GM23338 (cell line): ENCODE data around the gene LRRC30. TPM values are rescaled to one million over a fixed set of nuclear protein-coding genes. Genes with fewer than 3 reads are reported as not detected.

ENCODE experiments used
- ATAC-seq: fragments of 200-7000 bp; cut with Tn5 transposase; 3 replicates; pipeline ENCODE4 v1.9.1; 2020
- DNase-seq: peaks from one replicate; pipeline ENCODE4 v3.0.0-alpha.2; 2015; ENCODE audit warnings: low spot score
- H2AFZ ChIP-seq: fragments of 200-600 bp; sonication (generic); 2 replicates; pipeline ENCODE4 v1.8.0; 2016; ENCODE audit warnings: antibody characterized with exemption, mild to moderate bottlenecking, moderate library complexity
- H3F3A ChIP-seq: fragments of 200-600 bp; sonication (generic); replicated peaks from 2 replicates; pipeline ENCODE4 v1.8.0; 2017; ENCODE audit warnings: antibody characterized with exemption, mixed run types, low read depth
- H3K27ac ChIP-seq: fragments of 200-600 bp; sonication (generic); 2 replicates; pipeline ENCODE4 v1.6.1; 2016; ENCODE audit warnings: low read depth
- H3K27me3 ChIP-seq: fragments of 200-600 bp; sonication (generic); 2 replicates; pipeline ENCODE4 v1.8.0; 2016; ENCODE audit warnings: mild to moderate bottlenecking, mixed run types, moderate library complexity; ENCODE audit not compliant: insufficient read depth
- H3K36me3 ChIP-seq: fragments of 200-600 bp; sonication (generic); 2 replicates; pipeline ENCODE4 v1.8.0; 2016; ENCODE audit warnings: mild to moderate bottlenecking; ENCODE audit not compliant: insufficient read depth
- H3K4me1 ChIP-seq: fragments of 200-600 bp; sonication (generic); 2 replicates; pipeline ENCODE4 v1.8.0; 2016; ENCODE audit warnings: mild to moderate bottlenecking, moderate library complexity; ENCODE audit not compliant: insufficient read depth
- H3K4me2 ChIP-seq: fragments of 200-600 bp; sonication (generic); 2 replicates; pipeline ENCODE4 v1.7.1; 2017; ENCODE audit warnings: mixed run types
- H3K4me3 ChIP-seq: fragments of 200-600 bp; sonication (generic); 2 replicates; pipeline ENCODE4 v1.6.1; 2016; ENCODE audit warnings: mixed run types
- H3K79me2 ChIP-seq: fragments of 200-600 bp; sonication (generic); replicated peaks from 2 replicates; pipeline ENCODE4 v1.8.0; 2017; ENCODE audit warnings: mild to moderate bottlenecking; ENCODE audit not compliant: insufficient read depth
- H3K9me2 ChIP-seq: fragments of 200-600 bp; sonication (generic); 2 replicates; pipeline ENCODE4 v1.8.0; 2017; ENCODE audit not compliant: insufficient read depth
- H4K20me1 ChIP-seq: fragments of 200-600 bp; sonication (generic); replicated peaks from 2 replicates; pipeline ENCODE4 v1.8.0; 2017; ENCODE audit warnings: mild to moderate bottlenecking; ENCODE audit not compliant: insufficient read depth
- H3K27ac Mint-ChIP-seq: 2 replicates; pipeline ENCODE4 v1.8.0; 2020; ENCODE audit warnings: inconsistent platforms, mild to moderate bottlenecking, moderate library complexity, mixed read lengths
- H3K27me3 Mint-ChIP-seq: 3 replicates; pipeline ENCODE4 v1.8.0; 2022; ENCODE audit warnings: low read depth, mild to moderate bottlenecking, moderate library complexity, mixed read lengths, inconsistent platforms; ENCODE audit not compliant: insufficient read depth, poor library complexity
- H3K36me3 Mint-ChIP-seq: 3 replicates; pipeline ENCODE4 v1.8.0; 2021; ENCODE audit warnings: low read depth, mild to moderate bottlenecking, inconsistent platforms, moderate library complexity, mixed read lengths
- H3K4me1 Mint-ChIP-seq: 3 replicates; pipeline ENCODE4 v1.8.0; 2020; ENCODE audit warnings: mild to moderate bottlenecking, inconsistent platforms, mixed read lengths
- H3K4me3 Mint-ChIP-seq: 3 replicates; pipeline ENCODE4 v1.8.0; 2021; ENCODE audit warnings: moderate library complexity, mild to moderate bottlenecking, inconsistent platforms, mixed read lengths
- H3K9me3 Mint-ChIP-seq: 3 replicates; pipeline ENCODE4 v1.8.0; 2020; ENCODE audit warnings: moderate library complexity, mild to moderate bottlenecking, inconsistent platforms, mixed read lengths
- CREB1 ChIP-seq: fragments of 250-450 bp; sonication (Bioruptor Pico); IDR thresholded peaks from 2 replicates; pipeline ENCODE4 v1.5.0; 2020; ENCODE audit warnings: low read depth, mild to moderate bottlenecking, moderate library complexity
- EZH2 ChIP-seq: fragments of 200-600 bp; sonication (generic); IDR thresholded peaks from one replicate; pipeline ENCODE4 v1.8.0; 2017; ENCODE audit warnings: antibody characterized with exemption, mild to moderate bottlenecking, low read depth; ENCODE audit not compliant: unreplicated experiment
- POLR2AphosphoS5 ChIP-seq: IDR thresholded peaks from 2 replicates; pipeline ENCODE4 v1.6.1; 2016; ENCODE audit warnings: antibody characterized with exemption, low read depth
- STAT1 ChIP-seq: IDR thresholded peaks from one replicate; pipeline ENCODE4 v1.6.1; 2016; ENCODE audit warnings: antibody characterized with exemption; ENCODE audit not compliant: unreplicated experiment
- ZNF331 ChIP-seq: fragments of 250-450 bp; sonication (Bioruptor Pico); IDR thresholded peaks from 2 replicates; pipeline ENCODE4 v1.5.0; 2020; ENCODE audit warnings: low read depth, mild to moderate bottlenecking, moderate library complexity
- polyA plus RNA-seq: library from polyadenylated mRNA; unstranded; fragments of >200 nt; fragmentation: Nextera tagmentation; extraction: Ambion mirVana; gene quantifications from 2 replicates; pipeline ENCODE4 v1.2.1, GENCODE V29; 2016
- total RNA-seq: library from RNA; depleted of rRNA; stranded (reverse); fragments of >200 nt; shearing (Covaris generic); gene quantifications from 2 replicates; pipeline ENCODE4 v1.2.3, GENCODE V29; 2014
- TF ChIP-seq, protein P1 (sequence below), 2 experiments: fragments of 200-600 bp in 1 of 2; sonication (generic) in 1 of 2; conservative IDR thresholded peaks; 2 replicates each; pipeline versions ENCODE4 v1.5.1 to v1.6.1; 2016 to 2017; ENCODE audit warnings: antibody characterized with exemption in 2 of 2, low read depth in 2 of 2, mild to moderate bottlenecking in 2 of 2, moderate library complexity in 1 of 2
- TF ChIP-seq, protein P2 (sequence below): IDR thresholded peaks from 2 replicates; pipeline ENCODE4 v1.6.1; 2016; ENCODE audit warnings: antibody characterized with exemption
- TF ChIP-seq, protein P3 (sequence below): IDR thresholded peaks from one replicate; pipeline ENCODE4 v1.6.1; 2018; ENCODE audit warnings: antibody characterized with exemption; ENCODE audit not compliant: unreplicated experiment

The LRRC30 gene
- total and polyA plus RNA-seq, 2 experiments from 2014 or later: not detected

DNA sequence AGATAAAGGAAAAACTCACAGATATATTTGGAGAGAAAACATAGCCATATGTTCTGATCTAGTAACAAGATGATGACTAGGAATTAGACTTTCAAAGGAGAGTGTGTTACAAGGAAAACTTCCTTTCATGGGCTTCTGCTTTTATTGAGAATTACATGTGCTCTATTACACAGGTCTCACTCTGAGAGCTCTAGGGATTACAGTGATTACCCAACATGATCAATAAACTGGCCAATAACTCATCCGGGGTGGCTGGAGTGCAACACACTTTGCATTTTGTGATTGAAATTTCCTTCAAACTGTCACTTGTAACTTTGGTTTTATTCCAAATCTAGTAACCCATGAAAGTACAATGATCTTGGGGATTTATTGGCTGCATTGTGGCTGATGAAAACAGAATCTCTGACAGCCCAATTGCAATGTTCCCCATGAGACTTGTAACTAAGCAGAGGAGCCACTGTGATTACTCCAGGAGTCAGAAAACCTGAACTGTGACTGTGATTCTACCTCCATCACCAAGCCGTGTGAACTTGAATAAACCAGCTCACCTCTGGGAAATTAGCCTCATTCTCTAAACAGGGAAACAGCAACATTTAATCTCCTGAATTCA lies 40.2 kb upstream of the LRRC30 start (continued):
- TF ChIP-seq, protein P1, sequence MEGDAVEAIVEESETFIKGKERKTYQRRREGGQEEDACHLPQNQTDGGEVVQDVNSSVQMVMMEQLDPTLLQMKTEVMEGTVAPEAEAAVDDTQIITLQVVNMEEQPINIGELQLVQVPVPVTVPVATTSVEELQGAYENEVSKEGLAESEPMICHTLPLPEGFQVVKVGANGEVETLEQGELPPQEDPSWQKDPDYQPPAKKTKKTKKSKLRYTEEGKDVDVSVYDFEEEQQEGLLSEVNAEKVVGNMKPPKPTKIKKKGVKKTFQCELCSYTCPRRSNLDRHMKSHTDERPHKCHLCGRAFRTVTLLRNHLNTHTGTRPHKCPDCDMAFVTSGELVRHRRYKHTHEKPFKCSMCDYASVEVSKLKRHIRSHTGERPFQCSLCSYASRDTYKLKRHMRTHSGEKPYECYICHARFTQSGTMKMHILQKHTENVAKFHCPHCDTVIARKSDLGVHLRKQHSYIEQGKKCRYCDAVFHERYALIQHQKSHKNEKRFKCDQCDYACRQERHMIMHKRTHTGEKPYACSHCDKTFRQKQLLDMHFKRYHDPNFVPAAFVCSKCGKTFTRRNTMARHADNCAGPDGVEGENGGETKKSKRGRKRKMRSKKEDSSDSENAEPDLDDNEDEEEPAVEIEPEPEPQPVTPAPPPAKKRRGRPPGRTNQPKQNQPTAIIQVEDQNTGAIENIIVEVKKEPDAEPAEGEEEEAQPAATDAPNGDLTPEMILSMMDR (conservative IDR thresholded peaks at IDR 0.05; ENCODE audit: low read depth in 2 of 2): no peak
- no peak for TF ChIP-seq CREB1 (CRISPR knock-in tag)
- no peak for TF ChIP-seq POLR2AphosphoS5
- TF ChIP-seq ZNF331 (CRISPR knock-in tag): no peak
- TF ChIP-seq, protein P2, sequence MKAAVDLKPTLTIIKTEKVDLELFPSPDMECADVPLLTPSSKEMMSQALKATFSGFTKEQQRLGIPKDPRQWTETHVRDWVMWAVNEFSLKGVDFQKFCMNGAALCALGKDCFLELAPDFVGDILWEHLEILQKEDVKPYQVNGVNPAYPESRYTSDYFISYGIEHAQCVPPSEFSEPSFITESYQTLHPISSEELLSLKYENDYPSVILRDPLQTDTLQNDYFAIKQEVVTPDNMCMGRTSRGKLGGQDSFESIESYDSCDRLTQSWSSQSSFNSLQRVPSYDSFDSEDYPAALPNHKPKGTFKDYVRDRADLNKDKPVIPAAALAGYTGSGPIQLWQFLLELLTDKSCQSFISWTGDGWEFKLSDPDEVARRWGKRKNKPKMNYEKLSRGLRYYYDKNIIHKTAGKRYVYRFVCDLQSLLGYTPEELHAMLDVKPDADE: no peak

DNA sequence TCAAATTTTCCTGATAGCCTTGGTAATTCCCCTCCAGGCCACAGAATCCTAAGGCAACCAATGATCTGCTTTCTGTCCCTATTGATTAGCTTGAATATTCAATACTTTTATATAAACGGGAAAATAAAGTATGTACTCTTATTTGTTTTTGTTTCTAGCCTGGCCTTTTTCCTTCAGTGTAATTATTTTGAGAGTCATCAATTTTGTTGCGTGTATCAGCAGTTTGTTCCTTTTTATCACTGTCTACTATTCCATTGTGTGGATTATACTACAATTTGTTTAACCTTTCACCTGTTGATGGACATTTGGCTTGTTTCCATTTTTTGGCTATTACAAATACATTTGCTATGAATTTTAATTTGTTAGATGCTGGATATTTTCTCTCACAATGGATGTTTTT lies 39.2 kb upstream of the LRRC30 start:
- Histone ChIP-seq H3K36me3 (no peaks in the 10 kb centered on the region), H3K4me2 (no peak overlapping the region), H3K27me3 (no peaks in the 10 kb centered on the region), H2AFZ (no peak overlapping the region), H3K4me3 (no peak overlapping the region), H3K9me2 (no peaks in the 10 kb centered on the region), H3K27ac (no peak overlapping the region), H4K20me1 (no peaks in the 10 kb centered on the region), H3F3A (no peaks in the 10 kb centered on the region), H3K79me2 (no peaks in the 10 kb centered on the region), H3K4me1 (no peaks in the 10 kb centered on the region)
- H3K4me1 Mint-ChIP-seq: no peaks in the 10 kb centered on the region; the same call in 2 of the 3 replicates
- no peak overlapping the region for H3K4me3 Mint-ChIP-seq
- H3K27me3 Mint-ChIP-seq: no peaks in the 10 kb centered on the region
- DNase-seq: no peak
- no peak overlapping the region for H3K27ac Mint-ChIP-seq
- ATAC-seq: no peak
- no peaks in the 10 kb centered on the region for H3K36me3 Mint-ChIP-seq
- H3K9me3 Mint-ChIP-seq: no peaks in the 10 kb centered on the region
- TF ChIP-seq STAT1 (no peak), EZH2 (no peak), CREB1 (CRISPR knock-in tag) (no peak), ZNF331 (CRISPR knock-in tag) (no peak)
- TF ChIP-seq, protein P3, sequence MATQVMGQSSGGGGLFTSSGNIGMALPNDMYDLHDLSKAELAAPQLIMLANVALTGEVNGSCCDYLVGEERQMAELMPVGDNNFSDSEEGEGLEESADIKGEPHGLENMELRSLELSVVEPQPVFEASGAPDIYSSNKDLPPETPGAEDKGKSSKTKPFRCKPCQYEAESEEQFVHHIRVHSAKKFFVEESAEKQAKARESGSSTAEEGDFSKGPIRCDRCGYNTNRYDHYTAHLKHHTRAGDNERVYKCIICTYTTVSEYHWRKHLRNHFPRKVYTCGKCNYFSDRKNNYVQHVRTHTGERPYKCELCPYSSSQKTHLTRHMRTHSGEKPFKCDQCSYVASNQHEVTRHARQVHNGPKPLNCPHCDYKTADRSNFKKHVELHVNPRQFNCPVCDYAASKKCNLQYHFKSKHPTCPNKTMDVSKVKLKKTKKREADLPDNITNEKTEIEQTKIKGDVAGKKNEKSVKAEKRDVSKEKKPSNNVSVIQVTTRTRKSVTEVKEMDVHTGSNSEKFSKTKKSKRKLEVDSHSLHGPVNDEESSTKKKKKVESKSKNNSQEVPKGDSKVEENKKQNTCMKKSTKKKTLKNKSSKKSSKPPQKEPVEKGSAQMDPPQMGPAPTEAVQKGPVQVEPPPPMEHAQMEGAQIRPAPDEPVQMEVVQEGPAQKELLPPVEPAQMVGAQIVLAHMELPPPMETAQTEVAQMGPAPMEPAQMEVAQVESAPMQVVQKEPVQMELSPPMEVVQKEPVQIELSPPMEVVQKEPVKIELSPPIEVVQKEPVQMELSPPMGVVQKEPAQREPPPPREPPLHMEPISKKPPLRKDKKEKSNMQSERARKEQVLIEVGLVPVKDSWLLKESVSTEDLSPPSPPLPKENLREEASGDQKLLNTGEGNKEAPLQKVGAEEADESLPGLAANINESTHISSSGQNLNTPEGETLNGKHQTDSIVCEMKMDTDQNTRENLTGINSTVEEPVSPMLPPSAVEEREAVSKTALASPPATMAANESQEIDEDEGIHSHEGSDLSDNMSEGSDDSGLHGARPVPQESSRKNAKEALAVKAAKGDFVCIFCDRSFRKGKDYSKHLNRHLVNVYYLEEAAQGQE: no peak
- TF ChIP-seq, protein P2: no peak
- TF ChIP-seq, protein P1 (conservative IDR thresholded peaks at IDR 0.05; ENCODE audit: low read depth in 2 of 2): no peak
